C4-2B (cell line): ENCODE data around the gene AFF2.

Experiments
- ZFX ChIP-seq: fragments of 450-650 bp; IDR thresholded peaks from 2 replicates; pipeline ENCODE4 v1.6.1; 2017
- TF ChIP-seq, protein P1 (sequence below): fragments of 450-650 bp; conservative IDR thresholded peaks from 2 replicates; pipeline ENCODE4 v1.5.1; 2017; ENCODE audit warnings: mild to moderate bottlenecking

DNA sequence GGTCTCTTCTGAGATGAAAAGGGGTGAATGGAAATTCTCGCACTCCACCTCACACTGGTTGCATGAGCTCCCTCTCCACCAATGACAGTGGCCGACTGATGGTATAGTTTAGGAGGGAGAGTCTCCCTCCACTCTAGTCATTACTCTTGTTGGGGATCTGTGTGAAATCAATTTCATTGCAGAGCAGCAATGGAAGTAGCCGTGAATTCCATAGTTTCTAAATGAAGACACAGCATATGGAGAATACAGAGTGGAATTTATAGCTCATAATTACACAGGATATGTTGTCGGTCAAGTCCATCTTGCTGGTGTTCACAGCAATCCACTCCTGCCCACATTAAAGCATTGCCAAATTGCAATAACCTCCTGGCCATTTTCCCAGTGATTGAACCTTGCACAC, 426.0 kb downstream of the AFF2 start:
- TF ChIP-seq, protein P1, sequence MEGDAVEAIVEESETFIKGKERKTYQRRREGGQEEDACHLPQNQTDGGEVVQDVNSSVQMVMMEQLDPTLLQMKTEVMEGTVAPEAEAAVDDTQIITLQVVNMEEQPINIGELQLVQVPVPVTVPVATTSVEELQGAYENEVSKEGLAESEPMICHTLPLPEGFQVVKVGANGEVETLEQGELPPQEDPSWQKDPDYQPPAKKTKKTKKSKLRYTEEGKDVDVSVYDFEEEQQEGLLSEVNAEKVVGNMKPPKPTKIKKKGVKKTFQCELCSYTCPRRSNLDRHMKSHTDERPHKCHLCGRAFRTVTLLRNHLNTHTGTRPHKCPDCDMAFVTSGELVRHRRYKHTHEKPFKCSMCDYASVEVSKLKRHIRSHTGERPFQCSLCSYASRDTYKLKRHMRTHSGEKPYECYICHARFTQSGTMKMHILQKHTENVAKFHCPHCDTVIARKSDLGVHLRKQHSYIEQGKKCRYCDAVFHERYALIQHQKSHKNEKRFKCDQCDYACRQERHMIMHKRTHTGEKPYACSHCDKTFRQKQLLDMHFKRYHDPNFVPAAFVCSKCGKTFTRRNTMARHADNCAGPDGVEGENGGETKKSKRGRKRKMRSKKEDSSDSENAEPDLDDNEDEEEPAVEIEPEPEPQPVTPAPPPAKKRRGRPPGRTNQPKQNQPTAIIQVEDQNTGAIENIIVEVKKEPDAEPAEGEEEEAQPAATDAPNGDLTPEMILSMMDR: no peak
- TF ChIP-seq ZFX: no peak
